Loucy (cell line): ENCODE measurements around the gene KCNT1.

Experiments used
- H2AFZ ChIP-seq: fragments of 200-600 bp; sonication (generic); 2 replicates; pipeline ENCODE4 v1.6.0; 2016; ENCODE audit warnings: antibody characterized with exemption, mild to moderate bottlenecking, low read length, moderate library complexity
- H3F3A ChIP-seq: fragments of 200-600 bp; 2 replicates; pipeline ENCODE4 v1.6.0; 2016; ENCODE audit warnings: antibody characterized with exemption, low read depth, mild to moderate bottlenecking
- H3K27me3 ChIP-seq: fragments of 200-600 bp; sonication (generic); 2 replicates; pipeline ENCODE4 v1.6.1; 2014; ENCODE audit warnings: low read length, mild to moderate bottlenecking; ENCODE audit not compliant: insufficient read depth, poor library complexity, severe bottlenecking
- H3K36me3 ChIP-seq: fragments of 200-600 bp; sonication (generic); 2 replicates; pipeline ENCODE4 v1.6.1; 2016; ENCODE audit warnings: low read length; ENCODE audit not compliant: insufficient read depth
- H3K4me1 ChIP-seq: fragments of 200-600 bp; sonication (generic); 2 replicates; pipeline ENCODE4 v1.5.1; 2014; ENCODE audit warnings: low read length, mild to moderate bottlenecking; ENCODE audit not compliant: insufficient read depth, poor library complexity, severe bottlenecking
- H3K4me2 ChIP-seq: fragments of 200-600 bp; sonication (generic); 2 replicates; pipeline ENCODE4 v1.6.0; 2014; ENCODE audit warnings: antibody characterized with exemption, low read length, low read depth, mild to moderate bottlenecking; ENCODE audit not compliant: poor library complexity, severe bottlenecking
- H3K4me3 ChIP-seq: fragments of 200-600 bp; sonication (generic); 2 replicates; pipeline ENCODE4 v1.5.1; 2014; ENCODE audit warnings: low read length, mild to moderate bottlenecking, mixed read lengths; ENCODE audit not compliant: poor library complexity, severe bottlenecking
- H3K79me2 ChIP-seq: fragments of 200-600 bp; sonication (generic); 2 replicates; pipeline ENCODE4 v1.6.1; 2014; ENCODE audit warnings: low read length; ENCODE audit not compliant: insufficient read depth
- H3K9ac ChIP-seq: fragments of 200-600 bp; sonication (generic); 2 replicates; pipeline ENCODE4 v1.6.0; 2014; ENCODE audit warnings: mild to moderate bottlenecking, low read depth, low read length, moderate library complexity; ENCODE audit not compliant: poor library complexity, severe bottlenecking
- H3K9me2 ChIP-seq: fragments of 200-600 bp; sonication (generic); replicated peaks from 2 replicates; pipeline ENCODE4 v1.6.1; 2016; ENCODE audit warnings: low read depth, low read length, mixed read lengths
- H3K9me3 ChIP-seq: fragments of 200-600 bp; sonication (generic); 2 replicates; pipeline ENCODE4 v1.6.1; 2014; ENCODE audit warnings: mild to moderate bottlenecking, antibody characterized with exemption, low read length, low read depth; ENCODE audit not compliant: insufficient read depth
- H4K20me1 ChIP-seq: fragments of 200-600 bp; sonication (generic); 2 replicates; pipeline ENCODE4 v1.6.0; 2014; ENCODE audit warnings: antibody characterized with exemption, low read length, mild to moderate bottlenecking; ENCODE audit not compliant: insufficient read depth, poor library complexity, severe bottlenecking
- EZH2phosphoT487 ChIP-seq: fragments of 200-600 bp; IDR thresholded peaks from 2 replicates; pipeline ENCODE4 v1.6.1; 2018; ENCODE audit warnings: antibody characterized with exemption, mild to moderate bottlenecking, moderate library complexity, borderline replicate concordance
- TF ChIP-seq, protein P1 (sequence below): fragments of 200-600 bp; sonication (generic); conservative IDR thresholded peaks from 2 replicates; pipeline ENCODE4 v1.5.1; 2014; ENCODE audit warnings: mild to moderate bottlenecking, antibody characterized with exemption, low read length

The KCNT1 gene

DNA sequence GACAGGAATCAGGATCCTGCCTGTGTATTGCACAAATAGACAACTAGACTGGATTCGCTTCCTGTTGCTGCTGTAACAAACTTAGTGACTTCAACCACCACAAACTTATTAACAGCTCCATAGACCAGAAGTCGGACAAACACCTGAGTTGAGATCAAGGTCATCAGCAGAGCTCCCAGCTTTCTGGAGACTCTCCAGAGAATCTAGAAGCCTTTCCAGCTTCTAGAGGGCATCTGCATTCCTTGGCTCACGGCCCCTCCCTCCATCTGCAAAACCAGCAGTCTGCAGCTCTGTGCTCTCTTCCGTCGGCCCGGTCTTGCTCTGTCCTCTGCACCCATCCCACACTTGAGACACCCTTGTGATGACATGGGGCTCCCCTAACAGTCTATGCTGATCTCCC is 99.1 kb downstream of the KCNT1 start:
- Histone ChIP-seq H3K36me3 (no peaks in the 10 kb centered on the region), H3K9me3 (no peaks in the 10 kb centered on the region), H4K20me1 (no peaks in the 10 kb centered on the region), H3K79me2 (no peaks in the 10 kb centered on the region), H3K27me3 (no peaks in the 10 kb centered on the region), H3K9ac (no peak overlapping the region), H3K9me2 (no peaks in the 10 kb centered on the region), H2AFZ (no peak overlapping the region), H3F3A (no peaks in the 10 kb centered on the region), H3K4me3 (no peak overlapping the region), H3K4me1 (peaks cover 8% of the 10 kb centered on the region), H3K4me2 (no peak overlapping the region)
- TF ChIP-seq EZH2phosphoT487, result no peak
- TF ChIP-seq, protein P1, sequence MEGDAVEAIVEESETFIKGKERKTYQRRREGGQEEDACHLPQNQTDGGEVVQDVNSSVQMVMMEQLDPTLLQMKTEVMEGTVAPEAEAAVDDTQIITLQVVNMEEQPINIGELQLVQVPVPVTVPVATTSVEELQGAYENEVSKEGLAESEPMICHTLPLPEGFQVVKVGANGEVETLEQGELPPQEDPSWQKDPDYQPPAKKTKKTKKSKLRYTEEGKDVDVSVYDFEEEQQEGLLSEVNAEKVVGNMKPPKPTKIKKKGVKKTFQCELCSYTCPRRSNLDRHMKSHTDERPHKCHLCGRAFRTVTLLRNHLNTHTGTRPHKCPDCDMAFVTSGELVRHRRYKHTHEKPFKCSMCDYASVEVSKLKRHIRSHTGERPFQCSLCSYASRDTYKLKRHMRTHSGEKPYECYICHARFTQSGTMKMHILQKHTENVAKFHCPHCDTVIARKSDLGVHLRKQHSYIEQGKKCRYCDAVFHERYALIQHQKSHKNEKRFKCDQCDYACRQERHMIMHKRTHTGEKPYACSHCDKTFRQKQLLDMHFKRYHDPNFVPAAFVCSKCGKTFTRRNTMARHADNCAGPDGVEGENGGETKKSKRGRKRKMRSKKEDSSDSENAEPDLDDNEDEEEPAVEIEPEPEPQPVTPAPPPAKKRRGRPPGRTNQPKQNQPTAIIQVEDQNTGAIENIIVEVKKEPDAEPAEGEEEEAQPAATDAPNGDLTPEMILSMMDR, result no peak

DNA sequence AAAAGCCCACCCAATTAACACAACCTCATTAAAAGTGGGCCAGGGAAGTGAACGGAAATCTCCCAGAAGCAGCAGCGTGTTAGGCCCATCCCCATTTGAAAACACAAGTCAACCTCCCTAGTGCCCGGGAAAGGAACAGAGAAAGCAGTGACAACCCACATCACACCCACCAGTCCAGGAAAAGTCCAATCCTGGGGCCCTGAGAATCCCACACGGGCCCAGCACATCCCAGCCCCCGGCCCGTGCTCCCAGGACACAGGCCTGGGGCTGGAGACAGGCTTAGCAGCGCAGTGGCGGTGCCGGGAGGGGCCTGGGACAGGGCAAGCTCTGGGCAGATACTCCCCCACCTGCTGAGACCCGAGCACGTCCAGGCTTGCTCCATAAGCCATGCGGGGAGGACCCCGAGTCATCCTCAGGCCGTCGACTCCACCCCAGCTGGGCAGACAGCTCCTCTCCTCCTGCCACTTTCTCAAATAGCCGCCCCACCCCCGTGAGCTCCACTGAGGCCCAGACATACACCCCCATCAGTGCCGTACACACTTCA is 101.0 kb downstream of the KCNT1 start:
- Histone ChIP-seq H3K4me3 (no peak overlapping the region), H4K20me1 (no peaks in the 10 kb centered on the region), H3K79me2 (no peaks in the 10 kb centered on the region), H2AFZ (no peak overlapping the region), H3K4me2 (no peak overlapping the region), H3K9me2 (no peaks in the 10 kb centered on the region), H3K4me1 (peaks cover 6% of the 10 kb centered on the region), H3K9me3 (no peaks in the 10 kb centered on the region), H3F3A (no peaks in the 10 kb centered on the region), H3K27me3 (no peaks in the 10 kb centered on the region), H3K36me3 (no peaks in the 10 kb centered on the region), H3K9ac (no peak overlapping the region)
- no peak for TF ChIP-seq EZH2phosphoT487
- TF ChIP-seq, protein P1, result no peak

DNA sequence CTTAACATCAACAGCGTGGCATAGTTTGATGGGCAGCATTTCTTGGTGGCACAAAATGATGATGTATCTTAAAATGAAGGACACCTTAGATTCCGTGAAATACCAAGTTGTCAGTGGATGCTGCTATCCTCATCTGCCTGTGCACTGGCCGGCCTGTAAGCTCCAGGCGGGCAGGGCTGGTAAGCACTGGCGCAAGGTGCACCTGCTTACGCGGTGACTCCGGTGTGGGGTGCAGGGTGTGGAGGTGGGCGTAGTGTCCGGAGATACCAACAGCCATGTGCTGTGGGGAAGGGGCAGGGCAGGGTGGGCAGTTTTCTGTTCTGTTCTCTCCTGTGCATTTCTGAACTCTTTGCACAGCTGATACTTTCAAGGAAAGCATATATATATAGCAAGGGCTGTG is 101.5 kb downstream of the KCNT1 start:
- H3K9me2 ChIP-seq, result no peaks in the 10 kb centered on the region
- no peak overlapping the region for H3K9ac ChIP-seq
- no peaks in the 10 kb centered on the region for H4K20me1 ChIP-seq
- H3K4me3 ChIP-seq, result no peak overlapping the region
- no peaks in the 10 kb centered on the region for H3F3A ChIP-seq
- H3K4me1 ChIP-seq, result peaks cover 5% of the 10 kb centered on the region
- no peaks in the 10 kb centered on the region for H3K36me3 ChIP-seq
- no peaks in the 10 kb centered on the region for H3K79me2 ChIP-seq
- TF ChIP-seq, protein P1, result no peak
- TF ChIP-seq EZH2phosphoT487, result no peak
- H3K9me3 ChIP-seq, result no peaks in the 10 kb centered on the region
- H3K4me2 ChIP-seq, result no peak overlapping the region
- H3K27me3 ChIP-seq, result no peaks in the 10 kb centered on the region
- no peak overlapping the region for H2AFZ ChIP-seq
